Measurements from ENCODE around the gene AGO4. TPM values are rescaled to one million over a fixed set of nuclear protein-coding genes. Genes with fewer than 3 reads are reported as not detected.
A peak's percentile ranks its signal among the peaks of the same experiment; 100 is the strongest.

Gene AGO4
- total RNA-seq, 4 donors from 2014 or later: 8.3 to 44.2 (median 18.6) TPM

DNA sequence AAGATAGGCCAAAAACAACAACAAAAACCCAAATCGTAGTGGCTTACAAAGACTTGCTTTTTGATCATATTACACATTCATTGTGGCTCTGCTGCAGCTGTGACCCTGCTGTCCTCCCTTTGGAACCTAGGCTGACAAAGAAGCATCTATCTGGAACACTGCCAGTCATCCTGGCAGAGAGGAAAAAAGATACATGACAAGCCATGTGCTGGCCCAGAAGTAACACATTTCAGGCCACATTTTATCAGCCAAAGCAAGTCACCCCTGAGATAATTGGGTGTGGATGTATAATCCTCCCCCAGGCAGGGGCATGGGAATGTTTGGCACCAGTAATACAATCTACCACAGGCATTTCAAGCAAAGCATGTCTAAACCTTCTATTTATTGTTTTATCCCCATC, 38.0 kb downstream of the AGO4 start:
- no peak for TF ChIP-seq POLR2A (IDR thresholded peaks at IDR 0.05)
- TF ChIP-seq, protein P1, sequence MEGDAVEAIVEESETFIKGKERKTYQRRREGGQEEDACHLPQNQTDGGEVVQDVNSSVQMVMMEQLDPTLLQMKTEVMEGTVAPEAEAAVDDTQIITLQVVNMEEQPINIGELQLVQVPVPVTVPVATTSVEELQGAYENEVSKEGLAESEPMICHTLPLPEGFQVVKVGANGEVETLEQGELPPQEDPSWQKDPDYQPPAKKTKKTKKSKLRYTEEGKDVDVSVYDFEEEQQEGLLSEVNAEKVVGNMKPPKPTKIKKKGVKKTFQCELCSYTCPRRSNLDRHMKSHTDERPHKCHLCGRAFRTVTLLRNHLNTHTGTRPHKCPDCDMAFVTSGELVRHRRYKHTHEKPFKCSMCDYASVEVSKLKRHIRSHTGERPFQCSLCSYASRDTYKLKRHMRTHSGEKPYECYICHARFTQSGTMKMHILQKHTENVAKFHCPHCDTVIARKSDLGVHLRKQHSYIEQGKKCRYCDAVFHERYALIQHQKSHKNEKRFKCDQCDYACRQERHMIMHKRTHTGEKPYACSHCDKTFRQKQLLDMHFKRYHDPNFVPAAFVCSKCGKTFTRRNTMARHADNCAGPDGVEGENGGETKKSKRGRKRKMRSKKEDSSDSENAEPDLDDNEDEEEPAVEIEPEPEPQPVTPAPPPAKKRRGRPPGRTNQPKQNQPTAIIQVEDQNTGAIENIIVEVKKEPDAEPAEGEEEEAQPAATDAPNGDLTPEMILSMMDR (IDR thresholded peaks at IDR 0.05): no peak
- DNase-seq: no peak
- peaks cover 0 to 1% (median 0%) of the 10 kb centered on the region in 4 donors for H3K4me1 ChIP-seq
- H3K36me3 ChIP-seq: peaks cover 0 to 49% (median 2%) of the 10 kb centered on the region in 3 donors
- H3K27me3 ChIP-seq: no peaks in the 10 kb centered on the region
- no peaks in the 10 kb centered on the region for H3K9me3 ChIP-seq
- H3K4me3 ChIP-seq: no peak overlapping the region
- no peak overlapping the region for H3K27ac ChIP-seq

DNA sequence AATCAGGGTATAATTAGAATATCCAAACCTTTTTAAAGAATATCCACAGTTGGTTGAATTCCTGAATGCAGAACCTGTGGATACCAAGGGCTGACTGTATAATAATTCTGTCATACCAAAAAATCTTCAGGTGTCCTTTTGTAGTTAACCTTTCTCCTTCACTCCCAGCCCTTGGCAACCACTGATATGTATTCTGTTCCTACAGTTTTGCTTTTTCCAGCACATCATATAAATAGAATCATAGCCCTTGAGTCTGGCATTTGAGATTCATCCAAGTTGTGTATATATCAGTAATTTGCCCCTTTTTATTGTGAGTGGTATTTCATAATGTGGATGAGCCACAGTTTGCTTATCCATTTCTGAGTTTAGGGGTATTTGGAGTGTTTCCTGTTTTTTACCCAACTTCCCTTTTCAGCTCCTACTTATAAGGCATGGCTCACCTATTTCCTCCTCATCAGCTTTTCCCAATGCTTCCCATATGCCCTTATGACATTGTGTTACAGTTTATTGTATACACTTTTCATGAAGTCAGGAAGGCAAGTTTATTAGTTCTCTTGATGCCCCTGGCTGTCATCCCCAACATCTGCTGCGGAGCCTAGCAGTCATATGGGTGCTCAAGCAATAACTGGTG, 40.2 kb downstream of the AGO4 start:
- H3K4me3 ChIP-seq: no peak overlapping the region
- DNase-seq: no peak
- no peak for TF ChIP-seq POLR2A (IDR thresholded peaks at IDR 0.05)
- TF ChIP-seq, protein P1 (IDR thresholded peaks at IDR 0.05): no peak
- H3K36me3 ChIP-seq: peaks cover 0 to 38% (median 0%) of the 10 kb centered on the region in 3 donors
- H3K27me3 ChIP-seq: no peaks in the 10 kb centered on the region
- no peaks in the 10 kb centered on the region for H3K9me3 ChIP-seq
- peaks cover 0 to 16% (median 0%) of the 10 kb centered on the region in 4 donors for H3K4me1 ChIP-seq
- H3K27ac ChIP-seq: no peak overlapping the region

DNA sequence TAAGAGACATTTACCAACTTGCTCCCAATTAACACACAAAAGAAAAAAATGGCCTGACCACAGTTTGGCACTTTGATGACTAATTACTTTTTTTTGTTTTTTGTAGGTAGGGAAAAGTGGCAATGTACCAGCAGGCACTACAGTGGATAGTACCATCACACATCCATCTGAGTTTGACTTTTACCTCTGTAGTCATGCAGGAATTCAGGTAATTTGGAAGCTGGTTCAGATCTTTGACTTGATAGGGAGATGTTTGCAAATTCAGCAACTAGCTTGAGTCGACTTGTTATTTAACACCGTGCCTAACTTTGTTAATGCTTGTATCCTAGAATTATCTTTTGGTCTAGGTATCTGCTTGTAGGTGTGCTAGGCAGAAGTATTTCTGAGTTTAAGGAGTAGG, 42.2 kb downstream of the AGO4 start:
- H3K27me3 ChIP-seq: no peaks in the 10 kb centered on the region
- H3K27ac ChIP-seq: no peak overlapping the region
- H3K4me3 ChIP-seq: no peak overlapping the region
- no peak for DNase-seq
- peaks cover 0 to 16% (median 0%) of the 10 kb centered on the region in 4 donors for H3K4me1 ChIP-seq
- peaks cover 0 to 44% (median 4%) of the 10 kb centered on the region in 3 donors for H3K36me3 ChIP-seq
- TF ChIP-seq, protein P1 (IDR thresholded peaks at IDR 0.05): no peak
- no peak for TF ChIP-seq POLR2A (IDR thresholded peaks at IDR 0.05)
- no peaks in the 10 kb centered on the region for H3K9me3 ChIP-seq

DNA sequence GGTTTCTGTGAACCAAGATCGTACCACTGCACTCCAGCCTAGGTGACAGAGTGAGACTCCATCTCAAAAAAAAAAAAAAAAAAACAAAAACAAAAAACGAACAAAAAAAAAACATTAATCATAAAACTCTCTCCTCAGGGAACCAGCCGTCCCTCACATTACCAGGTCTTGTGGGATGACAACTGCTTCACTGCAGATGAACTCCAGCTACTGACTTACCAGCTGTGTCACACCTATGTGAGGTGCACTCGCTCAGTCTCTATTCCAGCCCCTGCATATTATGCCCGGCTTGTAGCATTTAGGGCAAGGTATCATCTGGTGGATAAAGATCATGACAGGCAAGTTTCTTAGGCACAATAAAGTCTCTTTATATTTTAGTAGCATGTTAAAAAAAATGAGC, 42.9 kb downstream of the AGO4 start:
- Histone ChIP-seq H3K4me3 (no peak overlapping the region), H3K4me1 (peaks cover 0 to 16% (median 0%) of the 10 kb centered on the region in 4 donors), H3K9me3 (no peaks in the 10 kb centered on the region), H3K27ac (peak overlapping the region in 1 of 4 donors; percentile 24), H3K27me3 (no peaks in the 10 kb centered on the region), H3K36me3 (peaks cover 0 to 48% (median 4%) of the 10 kb centered on the region in 3 donors)
- TF ChIP-seq, protein P1 (IDR thresholded peaks at IDR 0.05): no peak
- TF ChIP-seq POLR2A (IDR thresholded peaks at IDR 0.05): no peak
- no peak for DNase-seq

DNA sequence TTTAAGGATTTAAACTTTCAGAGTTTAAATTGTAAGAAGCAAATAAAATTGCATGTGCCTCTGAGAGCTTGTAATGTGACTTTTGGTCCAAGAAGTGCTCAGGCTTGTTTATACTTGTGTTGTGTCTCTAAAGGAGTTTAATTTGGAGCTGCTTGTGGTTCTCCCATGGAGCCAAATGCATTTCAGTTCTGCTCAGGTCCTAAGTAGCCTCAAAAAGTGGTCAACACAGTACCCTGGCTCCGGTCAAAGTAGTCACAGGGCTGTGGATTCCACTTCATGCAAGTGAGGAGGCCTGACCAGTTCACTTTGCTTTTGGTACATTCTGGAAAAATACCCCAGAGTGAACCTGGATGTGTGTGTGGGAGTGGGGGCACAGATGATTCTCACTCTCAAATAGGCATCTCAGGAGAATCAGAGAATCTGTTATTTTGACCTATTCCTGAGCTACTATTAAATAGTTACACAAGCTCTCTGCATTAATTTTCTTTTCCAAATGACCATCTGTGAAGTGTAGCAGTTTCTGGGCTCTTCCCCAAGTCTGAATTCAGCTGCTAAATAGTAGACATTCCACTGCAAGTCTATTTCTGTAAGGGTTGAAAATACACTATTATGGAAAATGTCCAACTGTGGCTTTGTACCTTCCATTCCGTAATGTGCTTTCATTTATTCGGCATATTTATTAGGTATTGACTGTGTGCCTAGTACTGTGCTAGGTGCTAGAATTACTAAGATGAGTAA, 43.5 kb downstream of the AGO4 start:
- no peaks in the 10 kb centered on the region for H3K9me3 ChIP-seq
- H3K27ac ChIP-seq: peak overlapping the region in 2 of 4 donors; percentile 24 to 50
- peaks cover 0 to 16% (median 0%) of the 10 kb centered on the region in 4 donors for H3K4me1 ChIP-seq
- no peak for TF ChIP-seq POLR2A (IDR thresholded peaks at IDR 0.05)
- TF ChIP-seq, protein P1 (IDR thresholded peaks at IDR 0.05): no peak
- no peaks in the 10 kb centered on the region for H3K27me3 ChIP-seq
- no peak overlapping the region for H3K4me3 ChIP-seq
- DNase-seq: no peak
- peaks cover 0 to 45% (median 4%) of the 10 kb centered on the region in 3 donors for H3K36me3 ChIP-seq

Measured in Peyer's patch (tissue), 4 donors.